ENCODE results near the gene KCNIP4. TPM values are rescaled to one million over a fixed set of nuclear protein-coding genes. Genes with fewer than 3 reads are reported as not detected.

KCNIP4 gene
- total and polyA plus RNA-seq, 9 of the 15 experiments (the other 6 are each of a cell fraction or from before 2014, with no cell fraction given) = 0.25 to 0.41 TPM; not detected in 7

DNA sequence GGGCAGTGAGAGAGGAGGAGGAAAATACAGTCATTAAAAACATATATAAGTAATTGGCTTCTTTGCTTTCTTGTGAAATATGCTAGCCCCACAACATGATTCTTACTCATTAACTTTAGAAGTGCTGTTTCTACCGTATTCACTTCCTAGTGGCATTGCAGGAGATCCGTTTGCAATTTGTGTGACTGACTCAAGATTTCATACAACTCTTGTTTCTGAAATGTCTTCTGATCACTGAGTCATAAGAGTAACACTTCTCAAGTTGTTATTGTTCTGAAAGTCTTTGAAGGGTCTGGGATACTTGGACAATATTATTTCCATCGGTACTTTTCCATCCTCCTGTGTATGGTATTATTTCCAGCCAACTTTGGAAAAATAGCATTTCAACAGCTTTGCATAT lies 937.5 kb downstream of the KCNIP4 start (continued):
- TF ChIP-seq, protein P1, sequence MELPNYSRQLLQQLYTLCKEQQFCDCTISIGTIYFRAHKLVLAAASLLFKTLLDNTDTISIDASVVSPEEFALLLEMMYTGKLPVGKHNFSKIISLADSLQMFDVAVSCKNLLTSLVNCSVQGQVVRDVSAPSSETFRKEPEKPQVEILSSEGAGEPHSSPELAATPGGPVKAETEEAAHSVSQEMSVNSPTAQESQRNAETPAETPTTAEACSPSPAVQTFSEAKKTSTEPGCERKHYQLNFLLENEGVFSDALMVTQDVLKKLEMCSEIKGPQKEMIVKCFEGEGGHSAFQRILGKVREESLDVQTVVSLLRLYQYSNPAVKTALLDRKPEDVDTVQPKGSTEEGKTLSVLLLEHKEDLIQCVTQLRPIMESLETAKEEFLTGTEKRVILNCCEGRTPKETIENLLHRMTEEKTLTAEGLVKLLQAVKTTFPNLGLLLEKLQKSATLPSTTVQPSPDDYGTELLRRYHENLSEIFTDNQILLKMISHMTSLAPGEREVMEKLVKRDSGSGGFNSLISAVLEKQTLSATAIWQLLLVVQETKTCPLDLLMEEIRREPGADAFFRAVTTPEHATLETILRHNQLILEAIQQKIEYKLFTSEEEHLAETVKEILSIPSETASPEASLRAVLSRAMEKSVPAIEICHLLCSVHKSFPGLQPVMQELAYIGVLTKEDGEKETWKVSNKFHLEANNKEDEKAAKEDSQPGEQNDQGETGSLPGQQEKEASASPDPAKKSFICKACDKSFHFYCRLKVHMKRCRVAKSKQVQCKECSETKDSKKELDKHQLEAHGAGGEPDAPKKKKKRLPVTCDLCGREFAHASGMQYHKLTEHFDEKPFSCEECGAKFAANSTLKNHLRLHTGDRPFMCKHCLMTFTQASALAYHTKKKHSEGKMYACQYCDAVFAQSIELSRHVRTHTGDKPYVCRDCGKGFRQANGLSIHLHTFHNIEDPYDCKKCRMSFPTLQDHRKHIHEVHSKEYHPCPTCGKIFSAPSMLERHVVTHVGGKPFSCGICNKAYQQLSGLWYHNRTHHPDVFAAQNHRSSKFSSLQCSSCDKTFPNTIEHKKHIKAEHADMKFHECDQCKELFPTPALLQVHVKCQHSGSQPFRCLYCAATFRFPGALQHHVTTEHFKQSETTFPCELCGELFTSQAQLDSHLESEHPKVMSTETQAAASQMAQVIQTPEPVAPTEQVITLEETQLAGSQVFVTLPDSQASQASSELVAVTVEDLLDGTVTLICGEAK (IDR thresholded peaks at IDR 0.05) = no peak
- TF ChIP-seq, protein P1 (CRISPR knock-in tag; IDR thresholded peaks at IDR 0.05) = no peak
- no peak for TF ChIP-seq PCBP1 (IDR thresholded peaks at IDR 0.05; ENCODE audit: low read depth, low read length, poor library complexity, severe bottlenecking)
